Measurements from ENCODE around the gene TRPM8.

TRPM8 gene

GRCh38 chr2:233915128-233915527 is 2.0 kb upstream of the TRPM8 start:
- H3K9me3 ChIP-seq (ENCODE audit: control insufficient read depth, low read length): no peaks in the 10 kb centered on the region

GRCh38 chr2:233919319-233919718 is 2.1 kb downstream of the TRPM8 start:
- Histone ChIP-seq H3K27me3 (ENCODE audit: control insufficient read depth, insufficient read depth, low read length) (peaks cover 5% of the 10 kb centered on the region), H3K9ac (ENCODE audit: low read length) (no peak overlapping the region), H3K4me1 (ENCODE audit: control insufficient read depth, insufficient read depth, low read length) (no peaks in the 10 kb centered on the region), H3K4me3 (ENCODE audit: low read length) (no peak overlapping the region), H3K36me3 (ENCODE audit: control insufficient read depth, insufficient read depth, low read length) (no peaks in the 10 kb centered on the region), H3K9me3 (ENCODE audit: control insufficient read depth, low read length) (no peaks in the 10 kb centered on the region)

More at GRCh38 chr2:233915128-233915527, 2.0 kb upstream of the TRPM8 start:
- H3K36me3 ChIP-seq (ENCODE audit: control insufficient read depth, insufficient read depth, low read length): no peaks in the 10 kb centered on the region
- H3K4me3 ChIP-seq (ENCODE audit: low read length): no peak overlapping the region
- no peaks in the 10 kb centered on the region for H3K4me1 ChIP-seq (ENCODE audit: control insufficient read depth, insufficient read depth, low read length)
- H3K9ac ChIP-seq (ENCODE audit: low read length): no peak overlapping the region
- H3K27me3 ChIP-seq (ENCODE audit: control insufficient read depth, insufficient read depth, low read length): peaks cover 5% of the 10 kb centered on the region

GRCh38 chr2:233919938-233920337 is 2.8 kb downstream of the TRPM8 start:
- H3K9me3 ChIP-seq (ENCODE audit: control insufficient read depth, low read length): no peaks in the 10 kb centered on the region
- H3K4me1 ChIP-seq (ENCODE audit: control insufficient read depth, insufficient read depth, low read length): no peaks in the 10 kb centered on the region
- peaks cover 9% of the 10 kb centered on the region for H3K27me3 ChIP-seq (ENCODE audit: control insufficient read depth, insufficient read depth, low read length)
- no peak overlapping the region for H3K4me3 ChIP-seq (ENCODE audit: low read length)
- no peaks in the 10 kb centered on the region for H3K36me3 ChIP-seq (ENCODE audit: control insufficient read depth, insufficient read depth, low read length)
- no peak overlapping the region for H3K9ac ChIP-seq (ENCODE audit: low read length)

GRCh38 chr2:233922471-233922870 is 5.3 kb downstream of the TRPM8 start:
- Histone ChIP-seq H3K4me1 (ENCODE audit: control insufficient read depth, insufficient read depth, low read length) (no peaks in the 10 kb centered on the region), H3K9ac (ENCODE audit: low read length) (no peak overlapping the region), H3K4me3 (ENCODE audit: low read length) (no peak overlapping the region), H3K36me3 (ENCODE audit: control insufficient read depth, insufficient read depth, low read length) (no peaks in the 10 kb centered on the region), H3K9me3 (ENCODE audit: control insufficient read depth, low read length) (no peaks in the 10 kb centered on the region), H3K27me3 (ENCODE audit: control insufficient read depth, insufficient read depth, low read length) (peaks cover 11% of the 10 kb centered on the region)

GRCh38 chr2:233925402-233925801 is 8.2 kb downstream of the TRPM8 start:
- H3K9ac ChIP-seq (ENCODE audit: low read length): no peak overlapping the region
- H3K4me3 ChIP-seq (ENCODE audit: low read length): no peak overlapping the region
- H3K4me1 ChIP-seq (ENCODE audit: control insufficient read depth, insufficient read depth, low read length): no peaks in the 10 kb centered on the region
- no peaks in the 10 kb centered on the region for H3K9me3 ChIP-seq (ENCODE audit: control insufficient read depth, low read length)
- H3K27me3 ChIP-seq (ENCODE audit: control insufficient read depth, insufficient read depth, low read length): peaks cover 11% of the 10 kb centered on the region
- no peaks in the 10 kb centered on the region for H3K36me3 ChIP-seq (ENCODE audit: control insufficient read depth, insufficient read depth, low read length)

GRCh38 chr2:233926806-233927205 is 9.6 kb downstream of the TRPM8 start:
- H3K4me1 ChIP-seq (ENCODE audit: control insufficient read depth, insufficient read depth, low read length): no peaks in the 10 kb centered on the region
- no peaks in the 10 kb centered on the region for H3K36me3 ChIP-seq (ENCODE audit: control insufficient read depth, insufficient read depth, low read length)
- H3K9me3 ChIP-seq (ENCODE audit: control insufficient read depth, low read length): no peaks in the 10 kb centered on the region
- no peak overlapping the region for H3K9ac ChIP-seq (ENCODE audit: low read length)
- H3K4me3 ChIP-seq (ENCODE audit: low read length): no peak overlapping the region
- H3K27me3 ChIP-seq (ENCODE audit: control insufficient read depth, insufficient read depth, low read length): peaks cover 11% of the 10 kb centered on the region

GRCh38 chr2:233928594-233929351 is 11.6 kb downstream of the TRPM8 start:
- Histone ChIP-seq H3K36me3 (ENCODE audit: control insufficient read depth, insufficient read depth, low read length) (no peaks in the 10 kb centered on the region), H3K27me3 (ENCODE audit: control insufficient read depth, insufficient read depth, low read length) (peaks cover 11% of the 10 kb centered on the region), H3K4me1 (ENCODE audit: control insufficient read depth, insufficient read depth, low read length) (no peaks in the 10 kb centered on the region), H3K4me3 (ENCODE audit: low read length) (no peak overlapping the region), H3K9ac (ENCODE audit: low read length) (no peak overlapping the region), H3K9me3 (ENCODE audit: control insufficient read depth, low read length) (no peaks in the 10 kb centered on the region)

- Histone ChIP-seq H3K9me3 (ENCODE audit: control insufficient read depth, low read length) (no peaks in the 10 kb centered on the region), H3K27me3 (ENCODE audit: control insufficient read depth, insufficient read depth, low read length) (peaks cover 11% of the 10 kb centered on the region)
These were observed 12.3 kb downstream of the TRPM8 start for GRCh38 chr2:233929352-233930022.

GRCh38 chr2:233934524-233934923 is 17.4 kb downstream of the TRPM8 start:
- no peaks in the 10 kb centered on the region for H3K9me3 ChIP-seq (ENCODE audit: control insufficient read depth, low read length)
- H3K27me3 ChIP-seq (ENCODE audit: control insufficient read depth, insufficient read depth, low read length): peaks cover 5% of the 10 kb centered on the region
- H3K9ac ChIP-seq (ENCODE audit: low read length): no peak overlapping the region
- H3K4me1 ChIP-seq (ENCODE audit: control insufficient read depth, insufficient read depth, low read length): no peaks in the 10 kb centered on the region
- no peaks in the 10 kb centered on the region for H3K36me3 ChIP-seq (ENCODE audit: control insufficient read depth, insufficient read depth, low read length)
- H3K4me3 ChIP-seq (ENCODE audit: low read length): no peak overlapping the region

More at GRCh38 chr2:233929352-233930022, 12.3 kb downstream of the TRPM8 start:
- Histone ChIP-seq H3K4me3 (ENCODE audit: low read length) (no peak overlapping the region), H3K36me3 (ENCODE audit: control insufficient read depth, insufficient read depth, low read length) (no peaks in the 10 kb centered on the region), H3K4me1 (ENCODE audit: control insufficient read depth, insufficient read depth, low read length) (no peaks in the 10 kb centered on the region), H3K9ac (ENCODE audit: low read length) (no peak overlapping the region)

- Histone ChIP-seq H3K9me3 (ENCODE audit: control insufficient read depth, low read length) (no peaks in the 10 kb centered on the region), H3K36me3 (ENCODE audit: control insufficient read depth, insufficient read depth, low read length) (no peaks in the 10 kb centered on the region), H3K4me3 (ENCODE audit: low read length) (no peak overlapping the region), H3K27me3 (ENCODE audit: control insufficient read depth, insufficient read depth, low read length) (peaks cover 5% of the 10 kb centered on the region), H3K4me1 (ENCODE audit: control insufficient read depth, insufficient read depth, low read length) (no peaks in the 10 kb centered on the region), H3K9ac (ENCODE audit: low read length) (no peak overlapping the region)
These were observed 18.3 kb downstream of the TRPM8 start for GRCh38 chr2:233935426-233935825.

GRCh38 chr2:233936089-233936488 is 18.9 kb downstream of the TRPM8 start:
- Histone ChIP-seq H3K4me3 (ENCODE audit: low read length) (no peak overlapping the region), H3K4me1 (ENCODE audit: control insufficient read depth, insufficient read depth, low read length) (peaks cover 2% of the 10 kb centered on the region), H3K36me3 (ENCODE audit: control insufficient read depth, insufficient read depth, low read length) (no peaks in the 10 kb centered on the region), H3K9ac (ENCODE audit: low read length) (no peak overlapping the region), H3K27me3 (ENCODE audit: control insufficient read depth, insufficient read depth, low read length) (peaks cover 5% of the 10 kb centered on the region), H3K9me3 (ENCODE audit: control insufficient read depth, low read length) (no peaks in the 10 kb centered on the region)

GRCh38 chr2:233938676-233939370 is 21.6 kb downstream of the TRPM8 start:
- H3K9ac ChIP-seq (ENCODE audit: low read length): no peak overlapping the region
- no peak overlapping the region for H3K4me3 ChIP-seq (ENCODE audit: low read length)

More at GRCh38 chr2:233938676-233939370, 21.6 kb downstream of the TRPM8 start:
- Histone ChIP-seq H3K4me1 (ENCODE audit: control insufficient read depth, insufficient read depth, low read length) (peaks cover 5% of the 10 kb centered on the region), H3K27me3 (ENCODE audit: control insufficient read depth, insufficient read depth, low read length) (peaks cover 5% of the 10 kb centered on the region), H3K9me3 (ENCODE audit: control insufficient read depth, low read length) (no peaks in the 10 kb centered on the region), H3K36me3 (ENCODE audit: control insufficient read depth, insufficient read depth, low read length) (no peaks in the 10 kb centered on the region)
